H9 (cell line): ENCODE data around the gene UGT1A7. TPM values are rescaled to one million over a fixed set of nuclear protein-coding genes. Genes with fewer than 3 reads are reported as not detected.

ENCODE experiments used
- DNase-seq: peaks from one replicate; pipeline ENCODE4 v3.0.0-alpha.2; 2017
- H2AFZ ChIP-seq: one replicate; pipeline ENCODE4 v1.6.1; 2013; ENCODE audit warnings: mild to moderate bottlenecking, low read length, control low read depth, moderate library complexity
- H2AK5ac ChIP-seq: 2 replicates; pipeline ENCODE4 v1.6.1; 2013; ENCODE audit warnings: low read length, control low read depth, mixed read lengths; ENCODE audit not compliant: insufficient read length
- H2BK120ac ChIP-seq: one replicate; pipeline ENCODE4 v1.6.1; 2013; ENCODE audit warnings: low read depth, mild to moderate bottlenecking, low read length, control low read depth, inconsistent platforms; ENCODE audit not compliant: poor library complexity, severe bottlenecking
- H2BK12ac ChIP-seq: 2 replicates; pipeline ENCODE4 v1.6.1; 2013; ENCODE audit warnings: low read length, control low read depth, mixed read lengths, low read depth; ENCODE audit not compliant: insufficient read length
- H2BK15ac ChIP-seq: 2 replicates; pipeline ENCODE4 v1.6.1; 2013; ENCODE audit warnings: low read depth, low read length, control low read depth
- H2BK20ac ChIP-seq: one replicate; pipeline ENCODE4 v1.6.1; 2013; ENCODE audit warnings: low read depth, mild to moderate bottlenecking, low read length, control low read depth, inconsistent platforms; ENCODE audit not compliant: poor library complexity, severe bottlenecking
- H2BK5ac ChIP-seq: 2 replicates; pipeline ENCODE4 v1.6.1; 2013; ENCODE audit warnings: low read length, control low read depth, mixed read lengths; ENCODE audit not compliant: insufficient read length
- H3K14ac ChIP-seq: 2 replicates; pipeline ENCODE4 v1.6.1; 2013; ENCODE audit warnings: low read length, control low read depth; ENCODE audit not compliant: insufficient read depth
- H3K18ac ChIP-seq: 2 replicates; pipeline ENCODE4 v1.6.1; 2013; ENCODE audit warnings: low read depth, mild to moderate bottlenecking, mixed read lengths, low read length, control low read depth; ENCODE audit not compliant: insufficient read length
- H3K23ac ChIP-seq: 2 replicates; pipeline ENCODE4 v1.6.1; 2013; ENCODE audit warnings: low read length, control low read depth, mixed read lengths, low read depth; ENCODE audit not compliant: insufficient read length
- H3K23me2 ChIP-seq: 2 replicates; pipeline ENCODE4 v1.6.1; 2013; ENCODE audit warnings: low read depth, mild to moderate bottlenecking, mixed read lengths, low read length, control low read depth; ENCODE audit not compliant: insufficient read length, poor library complexity, severe bottlenecking
- H3K27ac ChIP-seq: 2 replicates; pipeline ENCODE4 v1.5.1; 2013; ENCODE audit warnings: low read length, control low read depth, mixed read lengths, low read depth; ENCODE audit not compliant: insufficient read length
- H3K27me3 ChIP-seq: 2 replicates; pipeline ENCODE4 v1.6.1; 2013; ENCODE audit warnings: low read length, control low read depth, inconsistent platforms; ENCODE audit not compliant: insufficient read depth
- H3K4ac ChIP-seq: 2 replicates; pipeline ENCODE4 v1.6.1; 2013; ENCODE audit warnings: low read depth, mild to moderate bottlenecking, control low read depth, inconsistent platforms, low read length, moderate library complexity
- H3K4me1 ChIP-seq: 2 replicates; pipeline ENCODE4 v1.6.1; 2013; ENCODE audit warnings: low read length, control low read depth, inconsistent platforms; ENCODE audit not compliant: insufficient read depth
- H3K4me2 ChIP-seq: 2 replicates; pipeline ENCODE4 v1.6.1; 2013; ENCODE audit warnings: low read length, control low read depth, mixed read lengths; ENCODE audit not compliant: insufficient read length, insufficient read depth
- H3K56ac ChIP-seq: 2 replicates; pipeline ENCODE4 v1.6.1; 2013; ENCODE audit warnings: low read depth, mild to moderate bottlenecking, mixed read lengths, low read length, control low read depth; ENCODE audit not compliant: insufficient read length
- H3K79me1 ChIP-seq: 2 replicates; pipeline ENCODE4 v1.6.1; 2013; ENCODE audit warnings: low read depth, mild to moderate bottlenecking, moderate library complexity, low read length, control low read depth, inconsistent platforms; ENCODE audit not compliant: insufficient read depth, poor library complexity, severe bottlenecking
- H3K79me2 ChIP-seq: 2 replicates; pipeline ENCODE4 v1.6.1; 2013; ENCODE audit warnings: low read length, control low read depth, inconsistent platforms; ENCODE audit not compliant: insufficient read depth
- H3K9ac ChIP-seq: 2 replicates; pipeline ENCODE4 v1.6.1; 2013; ENCODE audit warnings: low read length, control low read depth, mixed read lengths; ENCODE audit not compliant: insufficient read length; ENCODE audit errors: extremely low read depth
- H3K9me3 ChIP-seq: one replicate; pipeline ENCODE4 v1.6.1; 2013; ENCODE audit warnings: low read depth, low read length, inconsistent platforms; ENCODE audit not compliant: control insufficient read depth
- H3T11ph ChIP-seq: one replicate; pipeline ENCODE4 v1.6.1; 2013; ENCODE audit warnings: mild to moderate bottlenecking, low read length, control low read depth, inconsistent platforms
- H4K20me1 ChIP-seq: one replicate; pipeline ENCODE4 v1.6.1; 2013; ENCODE audit not compliant: control insufficient read depth, insufficient read length, insufficient read depth
- H4K5ac ChIP-seq: 2 replicates; pipeline ENCODE4 v1.6.1; 2013; ENCODE audit warnings: low read depth, mild to moderate bottlenecking, mixed read lengths, low read length, control low read depth; ENCODE audit not compliant: insufficient read length
- H4K8ac ChIP-seq: replicated peaks from 2 replicates; pipeline ENCODE4 v1.6.1; 2013; ENCODE audit warnings: low read length, control low read depth, mixed read lengths, low read depth; ENCODE audit not compliant: insufficient read length
- H4K91ac ChIP-seq: 2 replicates; pipeline ENCODE4 v1.6.1; 2013; ENCODE audit warnings: low read depth, mild to moderate bottlenecking, moderate library complexity, mixed read lengths, low read length, control low read depth; ENCODE audit not compliant: insufficient read length
- H3K27ac Mint-ChIP-seq, 3 experiments: 2 replicates in 2 of 3; 3 replicates in 1 of 3; pipeline ENCODE4 v1.8.0; 2020 to 2021; ENCODE audit warnings: mixed read lengths in 3 of 3, mild to moderate bottlenecking in 1 of 3, moderate library complexity in 1 of 3
- H3K27me3 Mint-ChIP-seq: 2 replicates; pipeline ENCODE4 v1.8.0; 2021; ENCODE audit warnings: low read depth, mild to moderate bottlenecking, moderate library complexity, mixed read lengths
- H3K36me3 Mint-ChIP-seq, 3 experiments: 2 replicates in 2 of 3; 3 replicates in 1 of 3; pipeline ENCODE4 v1.8.0; 2020 to 2021; ENCODE audit warnings: low read depth in 3 of 3, mixed read lengths in 3 of 3; ENCODE audit not compliant: insufficient read depth in 1 of 3
- H3K4me1 Mint-ChIP-seq, 2 experiments: 2 replicates each; pipeline ENCODE4 v1.8.0; 2020; ENCODE audit warnings: mixed read lengths in 2 of 2
- H3K4me3 Mint-ChIP-seq, 2 experiments: 2 replicates in 1 of 2; 3 replicates in 1 of 2; pipeline ENCODE4 v1.8.0; 2020 to 2021; ENCODE audit warnings: mild to moderate bottlenecking in 2 of 2, mixed read lengths in 2 of 2, moderate library complexity in 1 of 2
- H3K9me3 Mint-ChIP-seq, 2 experiments: 2 replicates in 1 of 2; 3 replicates in 1 of 2; pipeline ENCODE4 v1.8.0; 2020; ENCODE audit warnings: mild to moderate bottlenecking in 2 of 2, mixed read lengths in 2 of 2, moderate library complexity in 1 of 2
- CTCF ChIP-seq: fragments of 200-600 bp; sonication (generic); conservative IDR thresholded peaks from 3 replicates; pipeline ENCODE4 v1.8.0; 2021; ENCODE audit warnings: antibody characterized with exemption, mild to moderate bottlenecking
- WGBS: extraction: QIAGEN DNeasy Blood & Tissue Kit; methylation state at CpG from one replicate; pipeline ENCODE4 v1.1.7; 2013; ENCODE audit warnings: missing lambda C conversion rate, low lambda C conversion rate, mixed read lengths; ENCODE audit not compliant: insufficient read length; ENCODE audit errors: extremely low coverage; 5-methylcytosine and 5-hydroxymethylcytosine counted together
- total RNA-seq: library from RNA; stranded (reverse); gene quantifications from 2 replicates; pipeline ENCODE4 v1.2.1, GENCODE V29; 2021

Gene UGT1A7
- total RNA-seq, 1 experiment from 2014 or later, result not detected

GRCh38 chr2:233811087-233811486 lies 129.4 kb downstream of the UGT1A7 start:
- no peak for DNase-seq
- Mint-ChIP-seq H3K36me3 (no peaks in the 10 kb centered on the region), H3K27me3 (peaks cover 15% of the 10 kb centered on the region), H3K4me3 (no peak overlapping the region), H3K4me1 (no peaks in the 10 kb centered on the region), H3K27ac (no peak overlapping the region), H3K9me3 (peaks cover 0 to 2% of the 10 kb centered on the region in 2 experiments; a peak in 2 of 5 replicates)
- no peak for TF ChIP-seq CTCF
- Histone ChIP-seq H3K27me3 (no peaks in the 10 kb centered on the region), H3K9ac (no peak overlapping the region), H2BK15ac (no peak overlapping the region), H2BK20ac (no peak overlapping the region), H2BK120ac (no peak overlapping the region), H3K4ac (no peak overlapping the region), H2AFZ (no peak overlapping the region), H3K56ac (no peak overlapping the region), H4K91ac (no peak overlapping the region), H3K14ac (no peak overlapping the region), H3K23ac (no peak overlapping the region), H2AK5ac (no peak overlapping the region), H3T11ph (no peak overlapping the region), H2BK5ac (no peak overlapping the region), H4K5ac (no peak overlapping the region), H3K4me1 (no peaks in the 10 kb centered on the region), H4K8ac (no peak overlapping the region), H3K79me1 (no peaks in the 10 kb centered on the region), H2BK12ac (no peak overlapping the region), H3K18ac (no peak overlapping the region), H3K27ac (no peak overlapping the region), H4K20me1 (no peaks in the 10 kb centered on the region), H3K79me2 (no peaks in the 10 kb centered on the region), H3K4me2 (no peak overlapping the region), H3K23me2 (no peaks in the 10 kb centered on the region), H3K9me3 (no peaks in the 10 kb centered on the region)
- WGBS, result no CpG with 5 or more reads among the region's 4 CpGs
